Prostate gland (tissue), 2 donors: ENCODE data around the gene BEAN1.

Experiments
- CTCF ChIP-seq, 4 experiments: fragments of 200-600 bp in 2 of 4; fragments of 450-650 bp in 2 of 4; sonication (generic) in 2 of 4; IDR thresholded peaks; 1 replicate in 3 of 4; 2 replicates in 1 of 4; pipeline ENCODE4 v1.5.1; 2016 to 2019; ENCODE audit warnings: antibody characterized with exemption in 4 of 4, mild to moderate bottlenecking in 2 of 4, moderate library complexity in 2 of 4
- POLR2A ChIP-seq: fragments of 450-650 bp; IDR thresholded peaks from one replicate; pipeline ENCODE4 v1.6.1; 2016; ENCODE audit warnings: antibody characterized with exemption, mild to moderate bottlenecking
- POLR2AphosphoS5 ChIP-seq: sonication (generic); formaldehyde crosslinking; IDR thresholded peaks from one replicate; pipeline ENCODE4 v1.6.1; 2017; ENCODE audit warnings: antibody characterized with exemption

- no peak for TF ChIP-seq CTCF (IDR thresholded peaks at IDR 0.05)
- TF ChIP-seq POLR2AphosphoS5: no peak
- TF ChIP-seq POLR2A: no peak
These were observed 58.3 kb downstream of the BEAN1 start for GRCh38 chr16:66485376-66485775.
